ENCODE results near the gene NCBP2. TPM values are rescaled to one million over a fixed set of nuclear protein-coding genes. Genes with fewer than 3 reads are reported as not detected.

NCBP2 gene
- total and polyA plus RNA-seq, 2 experiments from 2014 or later = 78.4 to 98.9 TPM

GRCh38 chr3:196942915-196943277 is 568 bp upstream of the NCBP2 start (continued):
- TF ChIP-seq ZNF462 (CRISPR knock-in tag; IDR thresholded peaks at IDR 0.05) (no peak), EZH2 (IDR thresholded peaks at IDR 0.05; ENCODE audit: low read depth, unreplicated experiment) (no peak), EZH2phosphoT487 (IDR thresholded peaks at IDR 0.05; ENCODE audit: unreplicated experiment) (no peak), POLR2AphosphoS5 (IDR thresholded peaks at IDR 0.05; ENCODE audit: low read depth) (no peak), ZNF114 (CRISPR knock-in tag; IDR thresholded peaks at IDR 0.05) (no peak), NANOG (IDR thresholded peaks at IDR 0.05; ENCODE audit: borderline replicate concordance) (no peak), STAT1 (IDR thresholded peaks at IDR 0.05; ENCODE audit: unreplicated experiment) (no peak), ZNF331 (CRISPR knock-in tag; IDR thresholded peaks at IDR 0.05; ENCODE audit: low read depth) (no peak)
- TF ChIP-seq, protein P1, sequence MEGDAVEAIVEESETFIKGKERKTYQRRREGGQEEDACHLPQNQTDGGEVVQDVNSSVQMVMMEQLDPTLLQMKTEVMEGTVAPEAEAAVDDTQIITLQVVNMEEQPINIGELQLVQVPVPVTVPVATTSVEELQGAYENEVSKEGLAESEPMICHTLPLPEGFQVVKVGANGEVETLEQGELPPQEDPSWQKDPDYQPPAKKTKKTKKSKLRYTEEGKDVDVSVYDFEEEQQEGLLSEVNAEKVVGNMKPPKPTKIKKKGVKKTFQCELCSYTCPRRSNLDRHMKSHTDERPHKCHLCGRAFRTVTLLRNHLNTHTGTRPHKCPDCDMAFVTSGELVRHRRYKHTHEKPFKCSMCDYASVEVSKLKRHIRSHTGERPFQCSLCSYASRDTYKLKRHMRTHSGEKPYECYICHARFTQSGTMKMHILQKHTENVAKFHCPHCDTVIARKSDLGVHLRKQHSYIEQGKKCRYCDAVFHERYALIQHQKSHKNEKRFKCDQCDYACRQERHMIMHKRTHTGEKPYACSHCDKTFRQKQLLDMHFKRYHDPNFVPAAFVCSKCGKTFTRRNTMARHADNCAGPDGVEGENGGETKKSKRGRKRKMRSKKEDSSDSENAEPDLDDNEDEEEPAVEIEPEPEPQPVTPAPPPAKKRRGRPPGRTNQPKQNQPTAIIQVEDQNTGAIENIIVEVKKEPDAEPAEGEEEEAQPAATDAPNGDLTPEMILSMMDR (conservative IDR thresholded peaks at IDR 0.05; ENCODE audit: low read depth in 2 of 2) = no peak
- TF ChIP-seq, protein P2, sequence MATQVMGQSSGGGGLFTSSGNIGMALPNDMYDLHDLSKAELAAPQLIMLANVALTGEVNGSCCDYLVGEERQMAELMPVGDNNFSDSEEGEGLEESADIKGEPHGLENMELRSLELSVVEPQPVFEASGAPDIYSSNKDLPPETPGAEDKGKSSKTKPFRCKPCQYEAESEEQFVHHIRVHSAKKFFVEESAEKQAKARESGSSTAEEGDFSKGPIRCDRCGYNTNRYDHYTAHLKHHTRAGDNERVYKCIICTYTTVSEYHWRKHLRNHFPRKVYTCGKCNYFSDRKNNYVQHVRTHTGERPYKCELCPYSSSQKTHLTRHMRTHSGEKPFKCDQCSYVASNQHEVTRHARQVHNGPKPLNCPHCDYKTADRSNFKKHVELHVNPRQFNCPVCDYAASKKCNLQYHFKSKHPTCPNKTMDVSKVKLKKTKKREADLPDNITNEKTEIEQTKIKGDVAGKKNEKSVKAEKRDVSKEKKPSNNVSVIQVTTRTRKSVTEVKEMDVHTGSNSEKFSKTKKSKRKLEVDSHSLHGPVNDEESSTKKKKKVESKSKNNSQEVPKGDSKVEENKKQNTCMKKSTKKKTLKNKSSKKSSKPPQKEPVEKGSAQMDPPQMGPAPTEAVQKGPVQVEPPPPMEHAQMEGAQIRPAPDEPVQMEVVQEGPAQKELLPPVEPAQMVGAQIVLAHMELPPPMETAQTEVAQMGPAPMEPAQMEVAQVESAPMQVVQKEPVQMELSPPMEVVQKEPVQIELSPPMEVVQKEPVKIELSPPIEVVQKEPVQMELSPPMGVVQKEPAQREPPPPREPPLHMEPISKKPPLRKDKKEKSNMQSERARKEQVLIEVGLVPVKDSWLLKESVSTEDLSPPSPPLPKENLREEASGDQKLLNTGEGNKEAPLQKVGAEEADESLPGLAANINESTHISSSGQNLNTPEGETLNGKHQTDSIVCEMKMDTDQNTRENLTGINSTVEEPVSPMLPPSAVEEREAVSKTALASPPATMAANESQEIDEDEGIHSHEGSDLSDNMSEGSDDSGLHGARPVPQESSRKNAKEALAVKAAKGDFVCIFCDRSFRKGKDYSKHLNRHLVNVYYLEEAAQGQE (IDR thresholded peaks at IDR 0.05; ENCODE audit: unreplicated experiment) = no peak
- TF ChIP-seq, protein P3, sequence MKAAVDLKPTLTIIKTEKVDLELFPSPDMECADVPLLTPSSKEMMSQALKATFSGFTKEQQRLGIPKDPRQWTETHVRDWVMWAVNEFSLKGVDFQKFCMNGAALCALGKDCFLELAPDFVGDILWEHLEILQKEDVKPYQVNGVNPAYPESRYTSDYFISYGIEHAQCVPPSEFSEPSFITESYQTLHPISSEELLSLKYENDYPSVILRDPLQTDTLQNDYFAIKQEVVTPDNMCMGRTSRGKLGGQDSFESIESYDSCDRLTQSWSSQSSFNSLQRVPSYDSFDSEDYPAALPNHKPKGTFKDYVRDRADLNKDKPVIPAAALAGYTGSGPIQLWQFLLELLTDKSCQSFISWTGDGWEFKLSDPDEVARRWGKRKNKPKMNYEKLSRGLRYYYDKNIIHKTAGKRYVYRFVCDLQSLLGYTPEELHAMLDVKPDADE (IDR thresholded peaks at IDR 0.05) = no peak

All from GM23338 (cell line).